HG02885 (cell line): ENCODE results near the gene PLXNA1.
A peak's percentile ranks its signal among the peaks of the same experiment; 100 is the strongest.

ENCODE experiments used
- ATAC-seq: cut with Tn5 transposase; IDR thresholded peaks from one replicate; pipeline ENCODE4 v1.9.1; 2021; ENCODE audit warnings: mild to moderate bottlenecking; ENCODE audit not compliant: unreplicated experiment, poor library complexity

PLXNA1 gene

GRCh38 chr3:126982471-126983175 lies at the start of gene PLXNA1:
PLXNA1 (plus strand) TSS chr3:126983115; CDS start chr3:126988594, 5,479 bp downstream.
- peak; percentile 76 for ATAC-seq

- ATAC-seq, result no peak
Measured at GRCh38 chr3:126934031-126934531, 48.8 kb upstream of the PLXNA1 start.

- no peak for ATAC-seq
Measured at GRCh38 chr3:126934991-126935390, 47.9 kb upstream of the PLXNA1 start.

GRCh38 chr3:126935756-126936509 lies 47.0 kb upstream of the PLXNA1 start:
- ATAC-seq, result no peak

- ATAC-seq, result no peak
Measured at GRCh38 chr3:126936853-126937425, 46.0 kb upstream of the PLXNA1 start.

GRCh38 chr3:126937533-126937932 lies 45.4 kb upstream of the PLXNA1 start:
- no peak for ATAC-seq

- ATAC-seq, result no peak
Measured at GRCh38 chr3:126937973-126938372, 44.9 kb upstream of the PLXNA1 start.

- no peak for ATAC-seq
Measured at GRCh38 chr3:126938520-126939337, 44.2 kb upstream of the PLXNA1 start.

- no peak for ATAC-seq
Measured at GRCh38 chr3:126939338-126939718, 43.6 kb upstream of the PLXNA1 start.

- no peak for ATAC-seq
Measured at GRCh38 chr3:126939733-126940132, 43.2 kb upstream of the PLXNA1 start.

- ATAC-seq, result no peak
Measured at GRCh38 chr3:126941721-126942270, 41.1 kb upstream of the PLXNA1 start.

- no peak for ATAC-seq
Measured at GRCh38 chr3:126944089-126944965, 38.6 kb upstream of the PLXNA1 start.

GRCh38 chr3:126945171-126945721 lies 37.7 kb upstream of the PLXNA1 start:
- no peak for ATAC-seq

GRCh38 chr3:126945891-126946290 lies 37.0 kb upstream of the PLXNA1 start:
- no peak for ATAC-seq

GRCh38 chr3:126946405-126946804 lies 36.5 kb upstream of the PLXNA1 start:
- no peak for ATAC-seq

- no peak for ATAC-seq
Measured at GRCh38 chr3:126947429-126947828, 35.5 kb upstream of the PLXNA1 start.

GRCh38 chr3:126948980-126949535 lies 33.9 kb upstream of the PLXNA1 start:
- no peak for ATAC-seq

GRCh38 chr3:126951561-126951960 lies 31.4 kb upstream of the PLXNA1 start:
- no peak for ATAC-seq
